BE2C (cell line): ENCODE measurements around the gene DNAH8.
A peak's percentile ranks its signal among the peaks of the same experiment; 100 is the strongest.

Experiments
- DNase-seq: peaks from one replicate; pipeline ENCODE4 v3.0.0-alpha.2; 2020
- H3K27me3 ChIP-seq: fragments of 250-450 bp; sonication (Bioruptor Pico); 2 replicates; pipeline ENCODE4 v1.5.1; 2020; ENCODE audit warnings: mild to moderate bottlenecking
- H3K36me3 ChIP-seq: fragments of 250-450 bp; sonication (Bioruptor Pico); 2 replicates; pipeline ENCODE4 v1.5.1; 2020; ENCODE audit warnings: mild to moderate bottlenecking
- H3K4me1 ChIP-seq: fragments of 250-450 bp; sonication (Bioruptor Pico); 2 replicates; pipeline ENCODE4 v1.5.1; 2020
- H3K4me3 ChIP-seq: 2 replicates; pipeline ENCODE4 v1.5.1; 2011; ENCODE audit warnings: low read depth, low read length
- H3K9me3 ChIP-seq: fragments of 250-450 bp; sonication (Bioruptor Pico); 2 replicates; pipeline ENCODE4 v1.5.1; 2020
- TF ChIP-seq, protein P1 (sequence below): IDR thresholded peaks from 2 replicates; pipeline ENCODE4 v1.5.1; 2012; ENCODE audit warnings: mild to moderate bottlenecking, low read depth, low read length

DNAH8 gene

DNA sequence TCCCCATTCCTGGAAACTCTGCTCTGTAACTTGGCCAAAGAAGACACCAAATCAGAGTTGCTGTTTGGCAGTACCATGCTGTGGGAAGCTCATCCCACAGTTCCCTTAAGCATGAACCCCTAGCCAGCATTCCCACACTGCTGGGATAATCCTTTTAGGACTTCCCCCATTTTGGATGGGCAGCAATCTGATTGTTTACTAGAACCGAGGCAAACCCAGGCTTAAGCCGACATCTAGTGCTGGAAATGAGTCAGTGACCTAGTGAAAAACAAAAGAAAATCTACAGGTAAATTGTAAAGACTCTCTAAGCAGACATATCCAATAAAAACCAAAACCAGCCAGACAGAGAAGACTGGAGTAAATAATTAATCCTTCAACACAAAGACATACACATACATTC is 5.2 kb downstream of the DNAH8 start:
- TF ChIP-seq, protein P1, sequence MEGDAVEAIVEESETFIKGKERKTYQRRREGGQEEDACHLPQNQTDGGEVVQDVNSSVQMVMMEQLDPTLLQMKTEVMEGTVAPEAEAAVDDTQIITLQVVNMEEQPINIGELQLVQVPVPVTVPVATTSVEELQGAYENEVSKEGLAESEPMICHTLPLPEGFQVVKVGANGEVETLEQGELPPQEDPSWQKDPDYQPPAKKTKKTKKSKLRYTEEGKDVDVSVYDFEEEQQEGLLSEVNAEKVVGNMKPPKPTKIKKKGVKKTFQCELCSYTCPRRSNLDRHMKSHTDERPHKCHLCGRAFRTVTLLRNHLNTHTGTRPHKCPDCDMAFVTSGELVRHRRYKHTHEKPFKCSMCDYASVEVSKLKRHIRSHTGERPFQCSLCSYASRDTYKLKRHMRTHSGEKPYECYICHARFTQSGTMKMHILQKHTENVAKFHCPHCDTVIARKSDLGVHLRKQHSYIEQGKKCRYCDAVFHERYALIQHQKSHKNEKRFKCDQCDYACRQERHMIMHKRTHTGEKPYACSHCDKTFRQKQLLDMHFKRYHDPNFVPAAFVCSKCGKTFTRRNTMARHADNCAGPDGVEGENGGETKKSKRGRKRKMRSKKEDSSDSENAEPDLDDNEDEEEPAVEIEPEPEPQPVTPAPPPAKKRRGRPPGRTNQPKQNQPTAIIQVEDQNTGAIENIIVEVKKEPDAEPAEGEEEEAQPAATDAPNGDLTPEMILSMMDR: peak; percentile 44
- no peaks in the 10 kb centered on the region for H3K9me3 ChIP-seq

DNA sequence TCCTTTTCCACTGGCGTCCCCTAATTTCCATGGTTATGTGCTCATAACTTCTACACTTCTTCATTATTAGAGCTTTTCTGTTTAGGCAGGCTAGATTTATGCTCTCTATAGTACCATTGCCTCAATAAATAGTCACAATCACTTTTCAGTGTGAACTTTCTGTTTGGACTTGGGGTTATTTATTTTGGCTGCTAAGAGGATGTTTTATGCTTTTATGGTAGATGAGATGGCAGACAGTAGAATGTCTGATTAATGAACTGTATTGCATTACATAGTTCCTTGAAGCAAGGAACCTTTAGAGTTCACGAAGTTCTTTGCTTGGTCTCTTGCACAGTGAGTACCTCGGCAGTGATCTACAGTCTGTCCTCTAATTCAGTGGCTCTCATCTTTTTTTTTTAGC is 6.9 kb downstream of the DNAH8 start:
- Histone ChIP-seq H3K27me3 (no peaks in the 10 kb centered on the region), H3K4me3 (no peak overlapping the region), H3K4me1 (no peaks in the 10 kb centered on the region), H3K9me3 (no peaks in the 10 kb centered on the region), H3K36me3 (no peaks in the 10 kb centered on the region)
- DNase-seq: no peak
- TF ChIP-seq, protein P1: no peak

More for the DNA sequence above, 5.2 kb downstream of the DNAH8 start:
- Histone ChIP-seq H3K4me3 (no peak overlapping the region), H3K36me3 (no peaks in the 10 kb centered on the region), H3K27me3 (no peaks in the 10 kb centered on the region), H3K4me1 (peaks cover 2% of the 10 kb centered on the region; the same call in 1 of the 2 replicates)
- no peak for DNase-seq

DNA sequence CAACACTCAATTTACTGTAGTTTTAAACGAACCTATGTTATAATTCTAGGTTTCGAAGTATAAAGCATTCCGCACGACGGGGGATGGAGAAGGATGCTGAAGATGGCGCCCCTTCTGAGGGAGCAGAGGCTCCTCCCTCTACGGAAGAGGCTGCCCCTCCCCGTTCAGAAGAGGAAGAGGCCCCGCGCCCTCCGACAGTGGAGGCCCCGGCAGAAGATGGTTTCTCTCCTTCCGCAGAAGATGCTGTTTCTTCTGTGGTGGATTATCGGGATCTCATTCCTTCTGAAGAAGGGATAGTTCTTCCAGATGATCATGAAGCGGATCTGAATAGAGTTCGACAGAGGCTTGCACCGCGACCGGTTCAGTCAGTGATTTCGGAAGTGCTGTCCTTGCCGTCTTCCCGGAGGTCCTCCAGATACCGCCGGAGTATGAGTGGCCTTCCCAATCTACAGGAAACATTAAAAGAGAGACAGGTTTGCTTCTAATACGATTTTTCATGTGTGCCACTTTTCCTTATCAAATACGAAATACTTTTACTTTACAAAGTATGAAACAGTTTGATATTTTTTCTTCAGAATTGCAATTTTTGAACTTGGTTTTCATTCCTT is 7.7 kb downstream of the DNAH8 start:
- Histone ChIP-seq H3K27me3 (no peaks in the 10 kb centered on the region), H3K4me3 (no peak overlapping the region), H3K36me3 (no peaks in the 10 kb centered on the region), H3K9me3 (no peaks in the 10 kb centered on the region), H3K4me1 (no peaks in the 10 kb centered on the region)
- TF ChIP-seq, protein P1: no peak
- no peak for DNase-seq

DNA sequence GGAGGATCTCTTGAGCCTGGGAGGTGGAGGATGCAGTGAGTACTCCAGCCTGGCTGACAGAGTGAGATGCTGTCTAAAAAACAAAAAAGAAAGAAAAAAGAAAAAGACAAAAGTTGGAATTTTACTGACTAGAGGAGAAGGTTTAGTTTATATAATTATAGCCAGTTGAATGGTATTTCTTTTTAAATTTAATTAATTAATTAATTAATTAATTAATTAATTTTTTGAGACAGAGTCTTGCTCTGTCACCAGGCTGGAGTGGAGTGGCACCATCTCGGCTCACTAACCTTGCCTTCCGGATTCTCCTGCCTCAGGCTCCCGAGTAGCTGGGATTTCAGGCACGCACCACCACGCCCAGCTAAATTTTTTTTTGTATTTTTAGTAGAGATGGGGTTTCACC is 8.7 kb downstream of the DNAH8 start:
- Histone ChIP-seq H3K9me3 (no peaks in the 10 kb centered on the region), H3K4me1 (peaks cover under 1% of the 10 kb centered on the region; the same call in 1 of the 2 replicates), H3K4me3 (no peak overlapping the region), H3K27me3 (no peaks in the 10 kb centered on the region), H3K36me3 (no peaks in the 10 kb centered on the region)
- TF ChIP-seq, protein P1: no peak
- DNase-seq: no peak

DNA sequence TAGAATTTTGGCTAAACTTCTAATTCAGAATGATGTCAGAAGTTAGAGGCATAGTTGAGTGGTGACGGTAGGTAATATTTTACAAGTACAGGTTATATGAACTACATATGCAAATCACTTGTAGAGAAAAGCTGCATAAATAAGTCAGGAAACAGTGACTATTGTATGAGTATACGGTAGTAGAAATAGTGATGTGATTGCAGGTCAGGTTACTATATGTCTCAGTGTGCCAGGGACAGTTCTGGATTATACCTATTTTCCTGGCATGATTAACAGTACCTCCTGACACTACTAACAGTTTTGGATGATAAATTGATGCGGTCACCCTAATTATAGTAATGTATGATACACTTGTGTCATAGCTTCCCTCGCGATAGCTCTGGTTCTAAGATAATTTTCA is 9.2 kb downstream of the DNAH8 start:
- Histone ChIP-seq H3K4me1 (peaks cover 6% of the 10 kb centered on the region), H3K36me3 (no peaks in the 10 kb centered on the region), H3K4me3 (no peak overlapping the region), H3K27me3 (no peaks in the 10 kb centered on the region), H3K9me3 (no peaks in the 10 kb centered on the region)
- TF ChIP-seq, protein P1: no peak
- DNase-seq: no peak

DNA sequence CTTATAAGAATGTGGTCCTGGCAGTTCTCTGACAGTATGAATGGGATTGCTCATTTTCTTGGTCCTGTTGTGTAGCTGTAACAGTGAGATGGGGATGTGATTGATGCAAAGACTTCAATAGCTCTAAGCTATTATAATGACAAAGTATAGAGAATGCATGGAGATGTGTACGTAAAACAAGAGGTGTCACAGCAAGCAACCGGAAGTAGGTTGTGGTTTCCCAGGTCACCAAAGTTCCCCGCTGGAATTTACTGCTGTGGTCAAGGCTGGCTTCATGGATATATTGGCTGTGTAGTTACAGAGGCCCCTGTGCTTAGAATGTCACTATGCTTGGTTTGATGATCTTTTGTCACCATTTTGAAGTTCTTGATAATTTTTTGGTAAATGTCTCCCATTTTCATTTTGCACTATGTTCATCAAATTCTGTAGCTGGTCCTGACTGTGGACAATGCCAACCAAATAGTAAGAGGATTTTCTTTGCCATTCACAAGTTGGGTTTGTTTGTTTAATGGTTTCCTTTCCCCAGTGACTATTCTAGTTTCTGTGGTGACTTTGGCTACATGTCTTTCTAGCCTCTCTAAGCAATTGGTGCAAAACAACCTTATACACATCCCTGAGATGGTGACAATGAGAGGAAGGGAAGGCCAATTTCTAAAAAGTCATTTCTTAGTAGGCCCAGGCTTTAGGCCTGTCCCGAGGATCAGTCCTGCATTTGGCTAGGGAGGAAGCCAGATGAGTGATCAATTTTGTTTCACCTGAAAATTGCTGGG is 10.5 kb downstream of the DNAH8 start:
- H3K27me3 ChIP-seq: no peaks in the 10 kb centered on the region
- DNase-seq: no peak
- H3K9me3 ChIP-seq: no peaks in the 10 kb centered on the region
- H3K4me1 ChIP-seq: peaks cover 8% of the 10 kb centered on the region
- no peak overlapping the region for H3K4me3 ChIP-seq
- TF ChIP-seq, protein P1: no peak
- no peaks in the 10 kb centered on the region for H3K36me3 ChIP-seq
